GM23338 (cell line): Measurements from ENCODE around the gene SLC39A13. TPM values are rescaled to one million over a fixed set of nuclear protein-coding genes. Genes with fewer than 3 reads are reported as not detected.

Experiments
- ATAC-seq: fragments of 200-7000 bp; cut with Tn5 transposase; 3 replicates; pipeline ENCODE4 v1.9.1; 2020
- DNase-seq: peaks from one replicate; pipeline ENCODE4 v3.0.0-alpha.2; 2015; ENCODE audit warnings: low spot score
- H2AFZ ChIP-seq: fragments of 200-600 bp; sonication (generic); 2 replicates; pipeline ENCODE4 v1.8.0; 2016; ENCODE audit warnings: antibody characterized with exemption, mild to moderate bottlenecking, moderate library complexity
- H3F3A ChIP-seq: fragments of 200-600 bp; sonication (generic); replicated peaks from 2 replicates; pipeline ENCODE4 v1.8.0; 2017; ENCODE audit warnings: antibody characterized with exemption, mixed run types, low read depth
- H3K27ac ChIP-seq: fragments of 200-600 bp; sonication (generic); 2 replicates; pipeline ENCODE4 v1.6.1; 2016; ENCODE audit warnings: low read depth
- H3K27me3 ChIP-seq: fragments of 200-600 bp; sonication (generic); 2 replicates; pipeline ENCODE4 v1.8.0; 2016; ENCODE audit warnings: mild to moderate bottlenecking, mixed run types, moderate library complexity; ENCODE audit not compliant: insufficient read depth
- H3K36me3 ChIP-seq: fragments of 200-600 bp; sonication (generic); 2 replicates; pipeline ENCODE4 v1.8.0; 2016; ENCODE audit warnings: mild to moderate bottlenecking; ENCODE audit not compliant: insufficient read depth
- H3K4me1 ChIP-seq: fragments of 200-600 bp; sonication (generic); 2 replicates; pipeline ENCODE4 v1.8.0; 2016; ENCODE audit warnings: mild to moderate bottlenecking, moderate library complexity; ENCODE audit not compliant: insufficient read depth
- H3K4me2 ChIP-seq: fragments of 200-600 bp; sonication (generic); 2 replicates; pipeline ENCODE4 v1.7.1; 2017; ENCODE audit warnings: mixed run types
- H3K4me3 ChIP-seq: fragments of 200-600 bp; sonication (generic); 2 replicates; pipeline ENCODE4 v1.6.1; 2016; ENCODE audit warnings: mixed run types
- H3K79me2 ChIP-seq: fragments of 200-600 bp; sonication (generic); replicated peaks from 2 replicates; pipeline ENCODE4 v1.8.0; 2017; ENCODE audit warnings: mild to moderate bottlenecking; ENCODE audit not compliant: insufficient read depth
- H3K9me2 ChIP-seq: fragments of 200-600 bp; sonication (generic); 2 replicates; pipeline ENCODE4 v1.8.0; 2017; ENCODE audit not compliant: insufficient read depth
- H4K20me1 ChIP-seq: fragments of 200-600 bp; sonication (generic); replicated peaks from 2 replicates; pipeline ENCODE4 v1.8.0; 2017; ENCODE audit warnings: mild to moderate bottlenecking; ENCODE audit not compliant: insufficient read depth
- H3K27ac Mint-ChIP-seq: 2 replicates; pipeline ENCODE4 v1.8.0; 2020; ENCODE audit warnings: inconsistent platforms, mild to moderate bottlenecking, moderate library complexity, mixed read lengths
- H3K27me3 Mint-ChIP-seq: 3 replicates; pipeline ENCODE4 v1.8.0; 2022; ENCODE audit warnings: low read depth, mild to moderate bottlenecking, moderate library complexity, mixed read lengths, inconsistent platforms; ENCODE audit not compliant: insufficient read depth, poor library complexity
- H3K36me3 Mint-ChIP-seq: 3 replicates; pipeline ENCODE4 v1.8.0; 2021; ENCODE audit warnings: low read depth, mild to moderate bottlenecking, inconsistent platforms, moderate library complexity, mixed read lengths
- H3K4me1 Mint-ChIP-seq: 3 replicates; pipeline ENCODE4 v1.8.0; 2020; ENCODE audit warnings: mild to moderate bottlenecking, inconsistent platforms, mixed read lengths
- H3K4me3 Mint-ChIP-seq: 3 replicates; pipeline ENCODE4 v1.8.0; 2021; ENCODE audit warnings: moderate library complexity, mild to moderate bottlenecking, inconsistent platforms, mixed read lengths
- H3K9me3 Mint-ChIP-seq: 3 replicates; pipeline ENCODE4 v1.8.0; 2020; ENCODE audit warnings: moderate library complexity, mild to moderate bottlenecking, inconsistent platforms, mixed read lengths
- CREB1 ChIP-seq: fragments of 250-450 bp; sonication (Bioruptor Pico); IDR thresholded peaks from 2 replicates; pipeline ENCODE4 v1.5.0; 2020; ENCODE audit warnings: low read depth, mild to moderate bottlenecking, moderate library complexity
- ETS1 ChIP-seq: IDR thresholded peaks from 2 replicates; pipeline ENCODE4 v1.6.1; 2016; ENCODE audit warnings: antibody characterized with exemption
- EZH2 ChIP-seq: fragments of 200-600 bp; sonication (generic); IDR thresholded peaks from one replicate; pipeline ENCODE4 v1.8.0; 2017; ENCODE audit warnings: antibody characterized with exemption, mild to moderate bottlenecking, low read depth; ENCODE audit not compliant: unreplicated experiment
- EZH2phosphoT487 ChIP-seq: fragments of 200-600 bp; sonication (generic); IDR thresholded peaks from one replicate; pipeline ENCODE4 v1.8.1; 2018; ENCODE audit warnings: antibody characterized with exemption; ENCODE audit not compliant: unreplicated experiment
- JUNB ChIP-seq: IDR thresholded peaks from one replicate; pipeline ENCODE4 v1.6.1; 2016; ENCODE audit warnings: antibody characterized with exemption; ENCODE audit not compliant: unreplicated experiment
- NANOG ChIP-seq: IDR thresholded peaks from 2 replicates; pipeline ENCODE4 v1.6.1; 2016; ENCODE audit warnings: antibody characterized with exemption, borderline replicate concordance
- POLR2AphosphoS5 ChIP-seq: IDR thresholded peaks from 2 replicates; pipeline ENCODE4 v1.6.1; 2016; ENCODE audit warnings: antibody characterized with exemption, low read depth
- ZNF114 ChIP-seq: fragments of 250-450 bp; sonication (Bioruptor Pico); IDR thresholded peaks from 2 replicates; pipeline ENCODE4 v1.5.0; 2020; ENCODE audit warnings: mild to moderate bottlenecking, moderate library complexity
- ZNF331 ChIP-seq: fragments of 250-450 bp; sonication (Bioruptor Pico); IDR thresholded peaks from 2 replicates; pipeline ENCODE4 v1.5.0; 2020; ENCODE audit warnings: low read depth, mild to moderate bottlenecking, moderate library complexity
- ZNF462 ChIP-seq: fragments of 250-450 bp; sonication (Bioruptor Pico); IDR thresholded peaks from 2 replicates; pipeline ENCODE4 v1.5.0; 2020; ENCODE audit warnings: mild to moderate bottlenecking, moderate library complexity
- polyA plus RNA-seq: library from polyadenylated mRNA; unstranded; fragments of >200 nt; fragmentation: Nextera tagmentation; extraction: Ambion mirVana; gene quantifications from 2 replicates; pipeline ENCODE4 v1.2.1, GENCODE V29; 2016
- total RNA-seq: library from RNA; depleted of rRNA; stranded (reverse); fragments of >200 nt; shearing (Covaris generic); gene quantifications from 2 replicates; pipeline ENCODE4 v1.2.3, GENCODE V29; 2014

Gene SLC39A13
- total and polyA plus RNA-seq, 2 experiments from 2014 or later: 15.8 to 32.7 TPM

DNA sequence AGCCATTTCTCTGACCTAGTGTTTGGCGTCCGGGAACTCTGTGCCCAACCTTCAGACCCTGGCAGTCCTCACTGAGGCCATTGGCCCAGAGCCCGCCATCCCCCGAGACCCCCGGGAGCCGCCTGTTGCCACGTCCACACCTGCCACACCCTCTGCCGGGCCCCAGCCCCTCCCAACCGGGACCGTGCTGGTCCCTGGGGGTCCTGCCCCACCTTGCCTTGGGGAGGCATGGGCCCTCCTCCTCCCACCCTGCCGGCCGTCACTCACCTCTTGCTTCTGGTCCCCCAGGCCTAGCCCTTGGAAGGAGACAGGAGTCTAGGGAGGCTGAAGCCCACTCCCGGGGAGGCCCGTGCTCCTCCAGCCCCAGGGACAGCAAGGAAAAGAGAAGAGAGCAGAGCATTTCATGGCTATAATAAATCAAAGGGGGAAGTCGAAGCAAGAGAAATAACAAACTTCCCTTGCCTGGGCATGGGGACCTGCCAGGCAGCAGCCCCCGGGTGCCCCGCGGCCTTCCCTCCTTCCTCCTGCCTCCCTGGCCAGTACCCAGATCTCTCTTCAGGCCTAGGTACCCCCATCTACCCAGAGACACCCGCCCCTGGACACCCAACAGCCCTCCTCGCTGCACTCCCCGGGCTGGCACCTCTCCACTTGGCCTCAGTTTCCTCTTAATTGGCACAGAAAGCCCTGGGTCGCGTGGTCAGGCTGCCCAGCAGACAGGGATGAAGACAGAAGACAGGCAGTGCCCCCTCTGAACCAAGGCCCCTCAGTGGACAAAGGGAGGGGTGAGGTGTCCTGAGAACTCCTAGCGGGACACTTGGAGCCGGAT lies 13.0 kb upstream of the SLC39A13 start (continued):
- TF ChIP-seq ZNF462 (CRISPR knock-in tag): no peak
- no peak for TF ChIP-seq ZNF331 (CRISPR knock-in tag)
- no peak for TF ChIP-seq ETS1
- TF ChIP-seq POLR2AphosphoS5: no peak
- no peak for TF ChIP-seq CREB1 (CRISPR knock-in tag)

DNA sequence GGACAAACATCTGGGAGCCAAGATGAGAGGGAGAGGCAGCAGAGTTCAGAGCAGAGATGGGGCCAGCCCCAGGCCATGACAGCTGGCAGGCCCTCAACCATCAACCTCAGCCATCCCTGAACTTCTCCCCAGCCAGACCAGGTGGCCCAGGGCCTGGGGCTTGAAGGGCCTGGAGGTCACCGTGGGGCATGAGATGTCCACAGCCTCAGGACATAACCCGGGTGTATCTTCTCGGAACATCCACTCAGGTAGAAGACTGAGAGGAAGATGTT lies 12.4 kb upstream of the SLC39A13 start:
- H2AFZ ChIP-seq: no peak overlapping the region
- Mint-ChIP-seq H3K27ac (no peak overlapping the region), H3K27me3 (peaks cover 13% of the 10 kb centered on the region), H3K36me3 (no peaks in the 10 kb centered on the region), H3K9me3 (no peaks in the 10 kb centered on the region), H3K4me1 (peaks cover 23% of the 10 kb centered on the region), H3K4me3 (no peak overlapping the region)
- no peaks in the 10 kb centered on the region for H3K36me3 ChIP-seq
- H3K4me3 ChIP-seq: no peak overlapping the region
- DNase-seq (no peak), ATAC-seq (no peak)
- peaks cover 13% of the 10 kb centered on the region for H3K4me1 ChIP-seq
- no peak overlapping the region for H3K4me2 ChIP-seq
- TF ChIP-seq EZH2 (no peak), JUNB (no peak), CREB1 (CRISPR knock-in tag) (no peak), ZNF114 (no peak), NANOG (no peak), EZH2phosphoT487 (no peak), ZNF331 (CRISPR knock-in tag) (no peak), POLR2AphosphoS5 (no peak)
- no peaks in the 10 kb centered on the region for H3K9me2 ChIP-seq
- no peaks in the 10 kb centered on the region for H3K79me2 ChIP-seq
- H4K20me1 ChIP-seq: no peaks in the 10 kb centered on the region
- H3F3A ChIP-seq: peaks cover 11% of the 10 kb centered on the region; the same call in 1 of the 2 replicates
- no peak overlapping the region for H3K27ac ChIP-seq
- no peaks in the 10 kb centered on the region for H3K27me3 ChIP-seq
